GM23338 (cell line): ENCODE measurements around the gene ETV3. TPM values are rescaled to one million over a fixed set of nuclear protein-coding genes. Genes with fewer than 3 reads are reported as not detected.

Experiments used
- ATAC-seq: fragments of 200-7000 bp; cut with Tn5 transposase; 3 replicates; pipeline ENCODE4 v1.9.1; 2020
- DNase-seq: peaks from one replicate; pipeline ENCODE4 v3.0.0-alpha.2; 2015; ENCODE audit warnings: low spot score
- H2AFZ ChIP-seq: fragments of 200-600 bp; sonication (generic); 2 replicates; pipeline ENCODE4 v1.8.0; 2016; ENCODE audit warnings: antibody characterized with exemption, mild to moderate bottlenecking, moderate library complexity
- H3F3A ChIP-seq: fragments of 200-600 bp; sonication (generic); replicated peaks from 2 replicates; pipeline ENCODE4 v1.8.0; 2017; ENCODE audit warnings: antibody characterized with exemption, mixed run types, low read depth
- H3K27ac ChIP-seq: fragments of 200-600 bp; sonication (generic); 2 replicates; pipeline ENCODE4 v1.6.1; 2016; ENCODE audit warnings: low read depth
- H3K27me3 ChIP-seq: fragments of 200-600 bp; sonication (generic); 2 replicates; pipeline ENCODE4 v1.8.0; 2016; ENCODE audit warnings: mild to moderate bottlenecking, mixed run types, moderate library complexity; ENCODE audit not compliant: insufficient read depth
- H3K36me3 ChIP-seq: fragments of 200-600 bp; sonication (generic); 2 replicates; pipeline ENCODE4 v1.8.0; 2016; ENCODE audit warnings: mild to moderate bottlenecking; ENCODE audit not compliant: insufficient read depth
- H3K4me1 ChIP-seq: fragments of 200-600 bp; sonication (generic); 2 replicates; pipeline ENCODE4 v1.8.0; 2016; ENCODE audit warnings: mild to moderate bottlenecking, moderate library complexity; ENCODE audit not compliant: insufficient read depth
- H3K4me2 ChIP-seq: fragments of 200-600 bp; sonication (generic); 2 replicates; pipeline ENCODE4 v1.7.1; 2017; ENCODE audit warnings: mixed run types
- H3K4me3 ChIP-seq: fragments of 200-600 bp; sonication (generic); 2 replicates; pipeline ENCODE4 v1.6.1; 2016; ENCODE audit warnings: mixed run types
- H3K79me2 ChIP-seq: fragments of 200-600 bp; sonication (generic); replicated peaks from 2 replicates; pipeline ENCODE4 v1.8.0; 2017; ENCODE audit warnings: mild to moderate bottlenecking; ENCODE audit not compliant: insufficient read depth
- H3K9me2 ChIP-seq: fragments of 200-600 bp; sonication (generic); 2 replicates; pipeline ENCODE4 v1.8.0; 2017; ENCODE audit not compliant: insufficient read depth
- H4K20me1 ChIP-seq: fragments of 200-600 bp; sonication (generic); replicated peaks from 2 replicates; pipeline ENCODE4 v1.8.0; 2017; ENCODE audit warnings: mild to moderate bottlenecking; ENCODE audit not compliant: insufficient read depth
- H3K27ac Mint-ChIP-seq: 2 replicates; pipeline ENCODE4 v1.8.0; 2020; ENCODE audit warnings: inconsistent platforms, mild to moderate bottlenecking, moderate library complexity, mixed read lengths
- H3K27me3 Mint-ChIP-seq: 3 replicates; pipeline ENCODE4 v1.8.0; 2022; ENCODE audit warnings: low read depth, mild to moderate bottlenecking, moderate library complexity, mixed read lengths, inconsistent platforms; ENCODE audit not compliant: insufficient read depth, poor library complexity
- H3K36me3 Mint-ChIP-seq: 3 replicates; pipeline ENCODE4 v1.8.0; 2021; ENCODE audit warnings: low read depth, mild to moderate bottlenecking, inconsistent platforms, moderate library complexity, mixed read lengths
- H3K4me1 Mint-ChIP-seq: 3 replicates; pipeline ENCODE4 v1.8.0; 2020; ENCODE audit warnings: mild to moderate bottlenecking, inconsistent platforms, mixed read lengths
- H3K4me3 Mint-ChIP-seq: 3 replicates; pipeline ENCODE4 v1.8.0; 2021; ENCODE audit warnings: moderate library complexity, mild to moderate bottlenecking, inconsistent platforms, mixed read lengths
- H3K9me3 Mint-ChIP-seq: 3 replicates; pipeline ENCODE4 v1.8.0; 2020; ENCODE audit warnings: moderate library complexity, mild to moderate bottlenecking, inconsistent platforms, mixed read lengths
- CTCF ChIP-seq, 2 experiments: fragments of 200-600 bp in 1 of 2; sonication (generic) in 1 of 2; conservative IDR thresholded peaks; 2 replicates each; pipeline versions ENCODE4 v1.5.1 to v1.6.1; 2016 to 2017; ENCODE audit warnings: antibody characterized with exemption in 2 of 2, low read depth in 2 of 2, mild to moderate bottlenecking in 2 of 2, moderate library complexity in 1 of 2
- ETS1 ChIP-seq: IDR thresholded peaks from 2 replicates; pipeline ENCODE4 v1.6.1; 2016; ENCODE audit warnings: antibody characterized with exemption
- EZH2phosphoT487 ChIP-seq: fragments of 200-600 bp; sonication (generic); IDR thresholded peaks from one replicate; pipeline ENCODE4 v1.8.1; 2018; ENCODE audit warnings: antibody characterized with exemption; ENCODE audit not compliant: unreplicated experiment
- JUNB ChIP-seq: IDR thresholded peaks from one replicate; pipeline ENCODE4 v1.6.1; 2016; ENCODE audit warnings: antibody characterized with exemption; ENCODE audit not compliant: unreplicated experiment
- NANOG ChIP-seq: IDR thresholded peaks from 2 replicates; pipeline ENCODE4 v1.6.1; 2016; ENCODE audit warnings: antibody characterized with exemption, borderline replicate concordance
- REST ChIP-seq: IDR thresholded peaks from one replicate; pipeline ENCODE4 v1.6.1; 2018; ENCODE audit warnings: antibody characterized with exemption; ENCODE audit not compliant: unreplicated experiment
- ZNF114 ChIP-seq: fragments of 250-450 bp; sonication (Bioruptor Pico); IDR thresholded peaks from 2 replicates; pipeline ENCODE4 v1.5.0; 2020; ENCODE audit warnings: mild to moderate bottlenecking, moderate library complexity
- ZNF462 ChIP-seq: fragments of 250-450 bp; sonication (Bioruptor Pico); IDR thresholded peaks from 2 replicates; pipeline ENCODE4 v1.5.0; 2020; ENCODE audit warnings: mild to moderate bottlenecking, moderate library complexity
- polyA plus RNA-seq: library from polyadenylated mRNA; unstranded; fragments of >200 nt; fragmentation: Nextera tagmentation; extraction: Ambion mirVana; gene quantifications from 2 replicates; pipeline ENCODE4 v1.2.1, GENCODE V29; 2016
- total RNA-seq: library from RNA; depleted of rRNA; stranded (reverse); fragments of >200 nt; shearing (Covaris generic); gene quantifications from 2 replicates; pipeline ENCODE4 v1.2.3, GENCODE V29; 2014

Gene ETV3
- total and polyA plus RNA-seq, 2 experiments from 2014 or later = 8.1 to 19.6 TPM

- no peak for TF ChIP-seq REST
- no peak for TF ChIP-seq CTCF (conservative IDR thresholded peaks at IDR 0.05; ENCODE audit: low read depth in 2 of 2)
- TF ChIP-seq JUNB = no peak
- no peak for TF ChIP-seq ETS1
- no peak for TF ChIP-seq ZNF114 (CRISPR knock-in tag)
- TF ChIP-seq EZH2phosphoT487 = no peak
Observed at GRCh38 chr1:157168015-157168414, 29.8 kb upstream of the ETV3 start (continued).

- H3K27ac Mint-ChIP-seq = no peak overlapping the region
- H3K36me3 Mint-ChIP-seq = no peaks in the 10 kb centered on the region
- Histone ChIP-seq H3K79me2 (no peaks in the 10 kb centered on the region), H3K4me2 (no peak overlapping the region), H3K4me1 (peaks cover 15% of the 10 kb centered on the region), H3F3A (peaks cover 6% of the 10 kb centered on the region; the same call in 1 of the 2 replicates), H4K20me1 (no peaks in the 10 kb centered on the region), H3K36me3 (no peaks in the 10 kb centered on the region), H2AFZ (no peak overlapping the region), H3K4me3 (no peak overlapping the region), H3K9me2 (no peaks in the 10 kb centered on the region), H3K27me3 (no peaks in the 10 kb centered on the region), H3K27ac (no peak overlapping the region)
- peaks cover 23% of the 10 kb centered on the region for H3K27me3 Mint-ChIP-seq
- ATAC-seq (no peak), DNase-seq (no peak)
- H3K4me3 Mint-ChIP-seq = no peak overlapping the region
- TF ChIP-seq JUNB = no peak
- peaks cover 26% of the 10 kb centered on the region for H3K4me1 Mint-ChIP-seq
- no peaks in the 10 kb centered on the region for H3K9me3 Mint-ChIP-seq
Observed at GRCh38 chr1:157167437-157167836, 29.2 kb upstream of the ETV3 start.

- no peak for DNase-seq
- Mint-ChIP-seq H3K4me1 (peaks cover 32% of the 10 kb centered on the region), H3K9me3 (no peaks in the 10 kb centered on the region), H3K36me3 (no peaks in the 10 kb centered on the region), H3K27me3 (peaks cover 23% of the 10 kb centered on the region), H3K4me3 (no peak overlapping the region), H3K27ac (no peak overlapping the region)
- no peak for ATAC-seq
- peaks cover 6% of the 10 kb centered on the region; the same call in 1 of the 2 replicates for H3F3A ChIP-seq
- no peak overlapping the region for H2AFZ ChIP-seq
- no peaks in the 10 kb centered on the region for H3K27me3 ChIP-seq
- no peak overlapping the region for H3K4me2 ChIP-seq
- no peaks in the 10 kb centered on the region for H3K36me3 ChIP-seq
- peaks cover 16% of the 10 kb centered on the region for H3K4me1 ChIP-seq
- no peaks in the 10 kb centered on the region for H3K79me2 ChIP-seq
- no peak overlapping the region for H3K4me3 ChIP-seq
- H4K20me1 ChIP-seq = no peaks in the 10 kb centered on the region
- no peaks in the 10 kb centered on the region for H3K9me2 ChIP-seq
- H3K27ac ChIP-seq = no peak overlapping the region
- TF ChIP-seq NANOG = no peak
- TF ChIP-seq ZNF462 (CRISPR knock-in tag) = no peak
Observed at GRCh38 chr1:157166590-157166989, 28.4 kb upstream of the ETV3 start.
